Endothelial cell (in vitro differentiated cells): ENCODE data around the gene CCNO. TPM values are rescaled to one million over a fixed set of nuclear protein-coding genes. Genes with fewer than 3 reads are reported as not detected.
A peak's percentile ranks its signal among the peaks of the same experiment; 100 is the strongest.

ENCODE experiments used
- DNase-seq: peaks from one replicate; pipeline ENCODE4 v3.0.0; 2021; ENCODE audit warnings: low spot score
- H3K27ac Mint-ChIP-seq: one replicate; pipeline ENCODE4 v1.8.0; 2021; ENCODE audit warnings: mixed read lengths, inconsistent platforms; ENCODE audit not compliant: unreplicated experiment
- H3K27me3 Mint-ChIP-seq: one replicate; pipeline ENCODE4 v1.8.0; 2021; ENCODE audit warnings: mild to moderate bottlenecking, moderate library complexity, mixed read lengths, inconsistent platforms; ENCODE audit not compliant: unreplicated experiment
- H3K36me3 Mint-ChIP-seq: one replicate; pipeline ENCODE4 v1.8.0; 2021; ENCODE audit warnings: mild to moderate bottlenecking, low read depth, mixed read lengths, inconsistent platforms; ENCODE audit not compliant: unreplicated experiment
- H3K4me1 Mint-ChIP-seq: one replicate; pipeline ENCODE4 v1.8.0; 2021; ENCODE audit warnings: mild to moderate bottlenecking, mixed read lengths, inconsistent platforms; ENCODE audit not compliant: unreplicated experiment
- H3K4me3 Mint-ChIP-seq: one replicate; pipeline ENCODE4 v1.8.0; 2021; ENCODE audit warnings: mild to moderate bottlenecking, mixed read lengths, inconsistent platforms; ENCODE audit not compliant: unreplicated experiment
- H3K9me3 Mint-ChIP-seq: one replicate; pipeline ENCODE4 v1.8.0; 2021; ENCODE audit warnings: mixed read lengths, inconsistent platforms; ENCODE audit not compliant: unreplicated experiment
- CTCF ChIP-seq: fragments of 200-600 bp; sonication (generic); IDR thresholded peaks from one replicate; pipeline ENCODE4 v1.5.0; 2021; ENCODE audit warnings: antibody characterized with exemption; ENCODE audit not compliant: unreplicated experiment
- total RNA-seq: library from RNA; stranded (reverse); fragmentation: NEBNext Ultra II Directional; extraction: Animal tissue kit (Norgen Biotek cat#: 25700); gene quantifications from one replicate; pipeline ENCODE4 v1.2.1, GENCODE V29; 2021; ENCODE audit not compliant: unreplicated experiment

Gene CCNO
- total RNA-seq, 1 donor from 2014 or later: 0.15 TPM

GRCh38 chr5:55254802-55255201 is 21.4 kb upstream of the CCNO start:
- H3K4me1 Mint-ChIP-seq: peaks cover 2% of the 10 kb centered on the region
- TF ChIP-seq CTCF: no peak
- H3K4me3 Mint-ChIP-seq: no peak overlapping the region
- no peak overlapping the region for H3K27ac Mint-ChIP-seq
- DNase-seq: no peak
- H3K27me3 Mint-ChIP-seq: peaks cover 3% of the 10 kb centered on the region
- no peaks in the 10 kb centered on the region for H3K9me3 Mint-ChIP-seq
- H3K36me3 Mint-ChIP-seq: no peaks in the 10 kb centered on the region

- Mint-ChIP-seq H3K4me1 (no peaks in the 10 kb centered on the region), H3K36me3 (peaks cover 3% of the 10 kb centered on the region), H3K9me3 (no peaks in the 10 kb centered on the region), H3K27me3 (no peaks in the 10 kb centered on the region), H3K27ac (no peak overlapping the region), H3K4me3 (no peak overlapping the region)
- no peak for TF ChIP-seq CTCF
- no peak for DNase-seq
These were observed 16.7 kb upstream of the CCNO start for GRCh38 chr5:55250064-55250463.

- Mint-ChIP-seq H3K4me1 (no peaks in the 10 kb centered on the region), H3K27me3 (peaks cover 3% of the 10 kb centered on the region), H3K4me3 (no peak overlapping the region), H3K27ac (no peak overlapping the region), H3K9me3 (no peaks in the 10 kb centered on the region), H3K36me3 (peaks cover 7% of the 10 kb centered on the region)
- DNase-seq: no peak
- no peak for TF ChIP-seq CTCF
These were observed 8.3 kb upstream of the CCNO start for GRCh38 chr5:55241746-55242145.

GRCh38 chr5:55236800-55237199 is 3.4 kb upstream of the CCNO start:
- Mint-ChIP-seq H3K27ac (no peak overlapping the region), H3K9me3 (no peaks in the 10 kb centered on the region), H3K4me1 (peaks cover 12% of the 10 kb centered on the region), H3K4me3 (no peak overlapping the region), H3K36me3 (peaks cover 4% of the 10 kb centered on the region), H3K27me3 (peaks cover 21% of the 10 kb centered on the region)
- DNase-seq: no peak
- TF ChIP-seq CTCF: no peak

- peak; percentile 30 for DNase-seq
- H3K4me3 Mint-ChIP-seq: peak overlapping the region; percentile 91
These were observed 803 bp upstream of the CCNO start for GRCh38 chr5:55234121-55234700.

More at GRCh38 chr5:55234121-55234700, 803 bp upstream of the CCNO start:
- Mint-ChIP-seq H3K4me1 (peaks cover 18% of the 10 kb centered on the region), H3K27me3 (peaks cover 38% of the 10 kb centered on the region), H3K36me3 (peaks cover 4% of the 10 kb centered on the region), H3K9me3 (no peaks in the 10 kb centered on the region), H3K27ac (peak overlapping the region; percentile 77)
- no peak for TF ChIP-seq CTCF
